ENCODE results near the gene FFAR1. TPM values are rescaled to one million over a fixed set of nuclear protein-coding genes. Genes with fewer than 3 reads are reported as not detected.
A peak's percentile ranks its signal among the peaks of the same experiment; 100 is the strongest.

FFAR1 gene
- total RNA-seq, 1 donor from 2014 or later, result not detected

DNA sequence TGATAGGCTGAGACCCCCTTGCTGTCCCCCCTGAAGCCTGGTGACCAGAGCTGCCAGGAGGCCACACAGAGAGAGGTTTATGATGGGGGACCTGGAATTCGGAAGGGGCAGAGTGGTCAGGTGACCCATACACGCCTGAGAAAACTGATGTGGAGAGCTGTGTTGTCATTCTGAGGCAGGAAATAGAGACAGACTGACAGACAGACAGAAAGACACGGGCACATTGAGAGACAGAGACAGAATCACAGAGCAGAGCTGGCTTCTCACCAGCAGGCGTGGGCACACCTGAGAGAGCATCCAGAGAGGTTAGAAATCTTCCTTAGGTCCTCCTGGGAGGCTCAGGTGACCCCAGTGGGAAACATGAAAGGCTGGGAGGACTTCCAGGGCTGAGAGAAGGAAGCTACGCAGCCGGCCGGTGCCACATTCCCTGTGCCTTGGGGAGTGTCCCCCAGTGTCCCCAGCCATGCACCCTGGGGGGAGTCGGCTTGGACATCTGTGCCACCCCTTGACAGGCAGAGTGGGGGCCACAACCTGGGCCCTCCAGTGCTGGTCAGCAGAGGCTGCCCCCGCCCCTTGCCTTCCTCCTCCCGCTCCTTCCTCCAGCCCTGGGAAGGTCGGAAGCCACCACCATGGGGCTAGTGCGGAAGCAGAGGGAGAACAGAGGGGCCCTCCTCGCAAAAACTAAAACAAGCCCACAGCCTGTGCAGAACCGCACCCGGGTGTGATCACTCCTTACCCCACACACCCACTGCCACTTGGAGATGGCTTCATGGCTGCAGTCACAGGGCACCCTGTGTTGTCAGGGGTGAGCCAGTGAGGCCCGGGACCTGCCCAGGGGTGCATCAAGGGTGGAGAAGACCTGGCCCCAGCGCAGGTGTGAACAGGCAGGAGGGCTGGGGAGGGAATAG, 2.2 kb downstream of the FFAR1 start:
- TF ChIP-seq, protein P1, sequence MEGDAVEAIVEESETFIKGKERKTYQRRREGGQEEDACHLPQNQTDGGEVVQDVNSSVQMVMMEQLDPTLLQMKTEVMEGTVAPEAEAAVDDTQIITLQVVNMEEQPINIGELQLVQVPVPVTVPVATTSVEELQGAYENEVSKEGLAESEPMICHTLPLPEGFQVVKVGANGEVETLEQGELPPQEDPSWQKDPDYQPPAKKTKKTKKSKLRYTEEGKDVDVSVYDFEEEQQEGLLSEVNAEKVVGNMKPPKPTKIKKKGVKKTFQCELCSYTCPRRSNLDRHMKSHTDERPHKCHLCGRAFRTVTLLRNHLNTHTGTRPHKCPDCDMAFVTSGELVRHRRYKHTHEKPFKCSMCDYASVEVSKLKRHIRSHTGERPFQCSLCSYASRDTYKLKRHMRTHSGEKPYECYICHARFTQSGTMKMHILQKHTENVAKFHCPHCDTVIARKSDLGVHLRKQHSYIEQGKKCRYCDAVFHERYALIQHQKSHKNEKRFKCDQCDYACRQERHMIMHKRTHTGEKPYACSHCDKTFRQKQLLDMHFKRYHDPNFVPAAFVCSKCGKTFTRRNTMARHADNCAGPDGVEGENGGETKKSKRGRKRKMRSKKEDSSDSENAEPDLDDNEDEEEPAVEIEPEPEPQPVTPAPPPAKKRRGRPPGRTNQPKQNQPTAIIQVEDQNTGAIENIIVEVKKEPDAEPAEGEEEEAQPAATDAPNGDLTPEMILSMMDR (IDR thresholded peaks at IDR 0.05), result no peak
- H3K27ac ChIP-seq, result no peak overlapping the region
- H3K36me3 ChIP-seq, result no peaks in the 10 kb centered on the region
- H3K27me3 ChIP-seq, result no peaks in the 10 kb centered on the region
- H3K4me3 ChIP-seq, result no peak overlapping the region
- DNase-seq (ENCODE audit: low spot score in 2 of 2), result peak in 1 of 2 donors; percentile 56
- H3K4me1 ChIP-seq, result no peaks in the 10 kb centered on the region
- no peaks in the 10 kb centered on the region for H3K9me3 ChIP-seq
- intact Hi-C loops (cut with DNase I), result no loop called here

DNA sequence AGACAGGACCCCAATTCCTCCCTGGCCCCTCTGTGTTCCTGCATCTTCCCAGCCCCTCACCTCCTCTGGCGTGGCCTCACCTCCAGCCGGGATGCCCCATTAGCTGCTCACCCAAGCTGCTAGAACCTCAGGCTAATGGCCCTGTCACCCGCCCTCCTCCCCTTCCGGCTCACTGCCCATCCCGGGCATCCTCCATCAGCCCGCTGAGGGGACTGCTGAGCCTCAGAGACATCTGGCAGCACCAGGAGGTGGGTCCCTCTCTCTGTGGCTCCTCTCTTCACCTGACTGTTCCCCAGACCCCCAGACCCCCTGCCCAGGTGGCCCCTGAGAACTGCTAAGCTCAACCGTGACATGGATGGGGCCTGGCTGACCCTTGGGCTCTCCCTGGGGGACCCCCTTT, 2.9 kb downstream of the FFAR1 start:
- Histone ChIP-seq H3K36me3 (no peaks in the 10 kb centered on the region), H3K27ac (no peak overlapping the region), H3K4me3 (no peak overlapping the region), H3K9me3 (no peaks in the 10 kb centered on the region), H3K27me3 (no peaks in the 10 kb centered on the region), H3K4me1 (no peaks in the 10 kb centered on the region)
- TF ChIP-seq, protein P1 (IDR thresholded peaks at IDR 0.05), result no peak
- intact Hi-C loops (cut with DNase I), result no loop called here
- DNase-seq (ENCODE audit: low spot score in 2 of 2), result no peak

DNA sequence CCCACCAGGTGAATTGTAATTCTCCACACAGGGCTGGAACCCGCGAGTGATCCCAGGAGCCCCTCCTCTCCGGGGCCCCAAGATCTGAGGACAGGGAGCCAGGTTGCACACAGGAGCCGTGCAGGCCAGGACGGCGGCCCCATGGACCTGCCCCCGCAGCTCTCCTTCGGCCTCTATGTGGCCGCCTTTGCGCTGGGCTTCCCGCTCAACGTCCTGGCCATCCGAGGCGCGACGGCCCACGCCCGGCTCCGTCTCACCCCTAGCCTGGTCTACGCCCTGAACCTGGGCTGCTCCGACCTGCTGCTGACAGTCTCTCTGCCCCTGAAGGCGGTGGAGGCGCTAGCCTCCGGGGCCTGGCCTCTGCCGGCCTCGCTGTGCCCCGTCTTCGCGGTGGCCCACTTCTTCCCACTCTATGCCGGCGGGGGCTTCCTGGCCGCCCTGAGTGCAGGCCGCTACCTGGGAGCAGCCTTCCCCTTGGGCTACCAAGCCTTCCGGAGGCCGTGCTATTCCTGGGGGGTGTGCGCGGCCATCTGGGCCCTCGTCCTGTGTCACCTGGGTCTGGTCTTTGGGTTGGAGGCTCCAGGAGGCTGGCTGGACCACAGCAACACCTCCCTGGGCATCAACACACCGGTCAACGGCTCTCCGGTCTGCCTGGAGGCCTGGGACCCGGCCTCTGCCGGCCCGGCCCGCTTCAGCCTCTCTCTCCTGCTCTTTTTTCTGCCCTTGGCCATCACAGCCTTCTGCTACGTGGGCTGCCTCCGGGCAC, 3.9 kb downstream of the FFAR1 start:
- H3K4me1 ChIP-seq, result no peaks in the 10 kb centered on the region
- intact Hi-C loops (cut with DNase I), result no loop called here
- no peaks in the 10 kb centered on the region for H3K36me3 ChIP-seq
- H3K9me3 ChIP-seq, result no peaks in the 10 kb centered on the region
- TF ChIP-seq, protein P1 (IDR thresholded peaks at IDR 0.05), result no peak
- H3K27ac ChIP-seq, result no peak overlapping the region
- no peaks in the 10 kb centered on the region for H3K27me3 ChIP-seq
- no peak overlapping the region for H3K4me3 ChIP-seq
- DNase-seq (ENCODE audit: low spot score in 2 of 2), result no peak

DNA sequence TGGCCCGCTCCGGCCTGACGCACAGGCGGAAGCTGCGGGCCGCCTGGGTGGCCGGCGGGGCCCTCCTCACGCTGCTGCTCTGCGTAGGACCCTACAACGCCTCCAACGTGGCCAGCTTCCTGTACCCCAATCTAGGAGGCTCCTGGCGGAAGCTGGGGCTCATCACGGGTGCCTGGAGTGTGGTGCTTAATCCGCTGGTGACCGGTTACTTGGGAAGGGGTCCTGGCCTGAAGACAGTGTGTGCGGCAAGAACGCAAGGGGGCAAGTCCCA, 4.4 kb downstream of the FFAR1 start:
- intact Hi-C loops (cut with DNase I), result no loop called here
- Histone ChIP-seq H3K4me3 (no peak overlapping the region), H3K36me3 (no peaks in the 10 kb centered on the region), H3K27ac (no peak overlapping the region), H3K9me3 (no peaks in the 10 kb centered on the region), H3K4me1 (no peaks in the 10 kb centered on the region), H3K27me3 (no peaks in the 10 kb centered on the region)
- no peak for DNase-seq (ENCODE audit: low spot score in 2 of 2)
- TF ChIP-seq, protein P1 (IDR thresholded peaks at IDR 0.05), result no peak

DNA sequence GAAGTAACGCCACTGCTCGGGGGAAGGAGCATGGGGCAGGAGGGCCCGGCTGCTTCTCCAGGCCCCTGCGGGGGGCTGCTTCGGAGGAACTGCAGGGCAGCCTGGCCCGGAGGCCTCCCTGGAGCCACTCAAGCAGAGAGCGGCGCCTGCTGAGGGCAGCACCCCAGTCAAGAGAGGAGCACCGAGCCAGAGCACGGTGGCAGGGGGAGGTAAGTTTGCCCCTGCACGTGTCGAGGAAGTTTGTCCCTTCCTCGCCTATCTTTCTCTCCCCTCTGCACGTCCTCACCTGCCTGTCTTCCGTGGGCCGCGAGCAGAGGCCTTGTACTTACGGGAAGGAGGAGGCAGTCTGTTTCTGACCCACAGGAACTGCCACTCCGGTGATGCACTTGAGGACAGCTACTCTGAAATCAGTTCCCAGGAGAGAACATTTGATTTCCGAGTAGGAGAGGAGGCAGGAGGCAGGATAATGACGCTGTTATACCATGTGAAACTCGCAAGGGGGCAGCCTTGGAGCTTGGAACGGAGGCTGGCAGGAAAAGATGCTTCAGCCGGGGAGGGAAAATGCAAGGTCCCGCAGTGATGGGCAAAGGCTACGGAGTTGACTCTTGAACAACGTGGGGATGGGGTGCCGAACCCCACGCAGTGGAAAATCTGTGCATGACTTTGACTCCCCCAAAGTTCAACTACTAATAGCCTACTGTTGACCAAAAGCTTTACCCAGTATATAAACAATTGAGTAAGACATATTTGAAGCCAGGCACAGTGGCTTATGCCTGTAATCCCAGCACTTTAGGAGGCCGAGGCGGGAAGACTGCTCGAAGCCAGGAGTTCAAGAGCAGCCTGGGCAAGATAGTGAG, 5.0 kb downstream of the FFAR1 start:
- intact Hi-C loops (cut with DNase I), result no loop called here
- no peaks in the 10 kb centered on the region for H3K27me3 ChIP-seq
- peak in 1 of 2 donors; percentile 72 for DNase-seq (ENCODE audit: low spot score in 2 of 2)

More for the DNA sequence above, 5.0 kb downstream of the FFAR1 start:
- Histone ChIP-seq H3K4me1 (no peaks in the 10 kb centered on the region), H3K9me3 (no peaks in the 10 kb centered on the region), H3K27ac (no peak overlapping the region), H3K4me3 (no peak overlapping the region), H3K36me3 (no peaks in the 10 kb centered on the region)
- TF ChIP-seq, protein P1 (IDR thresholded peaks at IDR 0.05), result peak; percentile 26 to 53 (median 48)

Data from ascending aorta (tissue), 2 donors.